Measurements from ENCODE around the gene LRRC36. TPM values are rescaled to one million over a fixed set of nuclear protein-coding genes. Genes with fewer than 3 reads are reported as not detected.

Gene LRRC36
- total and polyA plus RNA-seq, 2 experiments from 2014 or later: 1.2 TPM; not detected in 1

- Histone ChIP-seq H3K27me3 (ENCODE audit: insufficient read depth) (peaks cover 19% of the 10 kb centered on the region), H3K9me2 (ENCODE audit: insufficient read depth) (no peaks in the 10 kb centered on the region), H3F3A (replicated peaks; ENCODE audit: low read depth) (0 out of 2 replicates have a peak, but pooled peaks cover 3% of the 10 kb centered on the region), H3K36me3 (ENCODE audit: insufficient read depth) (no peaks in the 10 kb centered on the region), H4K20me1 (replicated peaks; ENCODE audit: insufficient read depth) (no peaks in the 10 kb centered on the region), H3K4me1 (ENCODE audit: insufficient read depth) (peaks cover 20% of the 10 kb centered on the region; the same call in 1 of the 2 replicates), H2AFZ (no peak overlapping the region), H3K4me3 (no peak overlapping the region), H3K4me2 (no peak overlapping the region), H3K27ac (ENCODE audit: low read depth) (no peak overlapping the region), H3K79me2 (replicated peaks; ENCODE audit: insufficient read depth) (no peaks in the 10 kb centered on the region)
- TF ChIP-seq STAT1 (IDR thresholded peaks at IDR 0.05; ENCODE audit: unreplicated experiment) (no peak), CREB1 (CRISPR knock-in tag; IDR thresholded peaks at IDR 0.05; ENCODE audit: low read depth) (no peak), NANOG (IDR thresholded peaks at IDR 0.05; ENCODE audit: borderline replicate concordance) (no peak), ZNF462 (CRISPR knock-in tag; IDR thresholded peaks at IDR 0.05) (no peak), REST (IDR thresholded peaks at IDR 0.05; ENCODE audit: unreplicated experiment) (no peak), EZH2phosphoT487 (IDR thresholded peaks at IDR 0.05; ENCODE audit: unreplicated experiment) (no peak), ZNF331 (CRISPR knock-in tag; IDR thresholded peaks at IDR 0.05; ENCODE audit: low read depth) (no peak), CTCF (conservative IDR thresholded peaks at IDR 0.05; ENCODE audit: low read depth in 2 of 2) (no peak), ETS1 (IDR thresholded peaks at IDR 0.05) (no peak), JUNB (IDR thresholded peaks at IDR 0.05; ENCODE audit: unreplicated experiment) (no peak), EZH2 (IDR thresholded peaks at IDR 0.05; ENCODE audit: low read depth, unreplicated experiment) (no peak), ZNF114 (CRISPR knock-in tag; IDR thresholded peaks at IDR 0.05) (no peak), POLR2AphosphoS5 (IDR thresholded peaks at IDR 0.05; ENCODE audit: low read depth) (no peak)
- no peaks in the 10 kb centered on the region; the same call in 2 of the 3 replicates for H3K36me3 Mint-ChIP-seq (ENCODE audit: low read depth)
- no peak for ATAC-seq
- H3K27ac Mint-ChIP-seq: no peak overlapping the region
- peaks cover 33% of the 10 kb centered on the region for H3K27me3 Mint-ChIP-seq (ENCODE audit: insufficient read depth, low read depth, poor library complexity)
- no peak overlapping the region for H3K4me3 Mint-ChIP-seq
- H3K9me3 Mint-ChIP-seq: no peaks in the 10 kb centered on the region
- H3K4me1 Mint-ChIP-seq: peaks cover 23% of the 10 kb centered on the region
- DNase-seq (ENCODE audit: low spot score): no peak
These were observed 62.0 kb downstream of the LRRC36 start for GRCh38 chr16:67388591-67388990.
